Occipital lobe (tissue), 2 donors: ENCODE results near the gene TUNAR. TPM values are rescaled to one million over a fixed set of nuclear protein-coding genes. Genes with fewer than 3 reads are reported as not detected.

Experiments
- DNase-seq: peaks from one replicate; lab custom pipeline; 2025; lab: John Stamatoyannopoulos, UW
- total RNA-seq: library from RNA; depleted of rRNA; stranded (reverse); fragments of >200 nt; gene quantifications from one replicate; pipeline ENCODE4 v1.2.3, GENCODE V29; 2014

The TUNAR gene
- total RNA-seq, 1 donor from 2014 or later: 5.8 TPM

DNA sequence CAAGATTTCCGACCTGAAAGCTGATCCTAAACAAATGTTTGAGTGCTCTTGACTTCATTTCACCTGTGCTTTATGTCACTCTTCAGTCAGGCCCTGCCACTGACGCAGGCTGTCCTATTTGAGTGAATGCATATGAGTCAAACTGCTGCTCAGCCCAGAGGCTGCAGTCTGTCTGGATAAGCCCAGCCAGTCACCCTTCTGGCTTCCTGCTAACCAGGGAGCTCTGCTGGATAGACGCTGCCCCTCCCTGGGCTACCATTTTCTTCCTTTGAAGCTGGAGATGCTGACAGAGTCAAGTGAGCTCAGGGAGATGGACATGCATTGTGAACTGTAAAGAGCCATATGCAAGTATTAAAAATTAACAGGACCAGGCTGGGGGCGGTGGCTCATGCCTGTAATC lies 5.1 kb upstream of the TUNAR start:
- no peak for DNase-seq

DNA sequence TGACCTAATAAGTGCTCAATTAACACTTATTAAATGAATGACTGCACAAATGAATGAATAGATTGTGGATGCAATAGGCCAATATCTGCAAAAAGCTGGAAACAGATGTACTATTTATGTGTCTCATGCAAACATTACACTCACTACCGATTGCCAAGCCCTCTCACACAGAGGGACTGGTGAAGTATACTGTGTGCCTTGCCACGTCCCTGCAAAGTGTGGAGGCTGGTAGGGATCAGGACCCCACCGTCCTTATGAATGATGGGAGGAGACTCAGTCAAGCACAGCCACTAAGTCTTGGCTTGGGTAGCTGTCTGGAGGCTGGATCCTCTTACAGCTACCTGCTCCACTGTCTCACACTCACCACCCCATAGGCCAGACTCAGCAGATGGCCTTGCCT lies 3.9 kb upstream of the TUNAR start:
- no peak for DNase-seq

DNA sequence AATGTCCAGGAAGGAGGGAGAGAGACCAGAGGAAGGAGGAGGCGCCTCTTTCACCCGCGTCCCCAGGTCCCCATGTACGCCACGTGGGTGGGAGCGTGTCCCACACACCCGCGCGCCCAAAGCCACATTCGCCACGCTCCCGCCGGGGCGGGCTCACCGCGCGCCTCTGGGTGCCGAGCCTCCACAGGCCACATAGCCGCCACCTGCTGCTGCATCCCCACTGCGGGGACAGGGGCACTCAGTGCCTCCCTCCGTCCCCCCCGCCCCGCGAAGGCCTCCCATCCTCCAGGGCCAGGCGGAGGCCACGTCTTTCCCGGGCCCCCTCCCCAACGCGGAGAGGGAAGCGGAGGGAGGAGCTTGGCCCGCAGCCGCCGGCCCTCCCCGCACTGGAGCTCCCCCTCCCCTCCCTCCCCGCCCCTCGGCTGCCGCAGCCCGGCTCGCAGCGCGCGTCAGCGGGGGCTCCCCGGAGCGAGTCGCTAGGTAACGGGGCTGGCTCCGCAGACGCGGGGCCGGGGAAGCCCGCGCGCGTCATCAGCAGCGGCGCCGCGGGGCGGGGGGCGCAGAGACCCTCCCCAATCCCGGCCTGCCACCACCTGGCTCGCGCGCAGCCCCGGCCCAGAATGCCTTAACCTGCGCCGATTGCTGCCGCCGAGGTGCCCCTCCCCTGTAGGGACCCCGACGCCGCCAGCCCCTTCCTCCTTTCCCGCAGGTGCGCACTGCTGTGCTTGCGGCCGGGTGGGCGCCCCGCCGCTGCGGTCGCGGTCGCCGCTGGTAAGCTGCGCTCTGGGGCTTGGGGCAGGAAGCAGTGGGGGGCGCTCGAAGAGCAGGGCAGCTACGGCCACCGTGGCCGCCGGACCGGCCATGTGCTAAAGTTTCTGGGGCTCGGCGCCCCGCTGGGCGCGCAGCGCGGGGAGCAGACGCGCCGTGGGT lies 536 bp upstream of the TUNAR start:
- no peak for DNase-seq

DNA sequence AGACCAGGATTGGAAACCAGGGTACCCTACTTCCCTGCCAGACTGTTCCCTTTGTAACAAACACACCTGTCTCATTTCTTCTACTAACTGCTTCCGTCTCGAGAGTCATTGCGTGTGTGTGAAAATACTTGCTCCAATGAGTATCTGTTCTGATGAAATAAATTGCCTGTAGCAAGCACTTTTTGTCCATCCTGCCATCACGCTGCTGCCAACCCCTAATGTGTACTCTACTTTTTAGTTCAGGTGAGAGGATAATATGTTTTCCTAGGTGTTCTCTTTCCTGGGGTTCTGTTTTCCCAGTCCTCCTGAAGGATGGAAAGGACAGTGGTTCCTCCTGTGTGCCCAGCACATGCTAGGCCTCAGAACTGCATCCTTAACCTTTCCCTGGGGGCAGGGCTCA lies 1.0 kb downstream of the TUNAR start:
- DNase-seq: no peak

DNA sequence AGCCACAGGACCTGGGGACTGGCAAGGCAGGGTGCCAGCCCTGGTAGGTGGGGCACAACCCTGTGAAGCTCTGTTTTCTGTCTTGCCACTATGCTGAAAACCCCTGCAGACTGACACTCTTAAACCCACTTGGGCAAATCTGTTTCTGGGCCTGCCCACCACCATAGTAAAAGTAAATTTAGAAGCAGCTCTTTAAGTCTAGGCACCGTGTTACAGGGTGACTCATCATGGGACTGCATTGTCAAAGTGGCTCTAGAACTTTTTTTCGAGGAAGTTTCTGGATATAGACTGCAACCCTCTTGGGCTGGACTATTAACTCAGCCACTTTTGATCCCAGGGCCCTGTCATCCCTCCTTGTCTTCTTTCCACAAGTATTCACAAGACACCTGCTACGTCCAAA lies 7.7 kb downstream of the TUNAR start:
- no peak for DNase-seq

DNA sequence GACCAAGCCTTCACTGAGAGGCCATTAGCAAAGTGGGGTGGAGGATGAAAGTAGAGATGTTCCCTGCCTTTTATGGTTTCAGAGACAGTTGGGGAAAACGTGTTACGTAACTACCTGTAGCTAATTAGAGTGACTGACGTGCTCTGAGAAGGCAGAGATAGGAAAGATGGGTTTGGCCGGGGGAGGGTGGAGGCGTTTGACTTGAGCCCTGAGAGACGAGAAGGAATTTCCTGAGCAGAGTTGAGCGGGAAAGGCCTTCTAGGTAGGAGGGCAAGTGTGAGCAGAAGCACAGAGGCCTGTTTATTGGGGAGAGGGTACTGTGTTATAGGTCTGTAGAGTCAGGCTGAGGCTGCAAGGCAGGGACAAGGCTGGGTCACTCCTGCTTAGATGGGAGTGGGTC lies 8.6 kb downstream of the TUNAR start:
- DNase-seq: no peak

DNA sequence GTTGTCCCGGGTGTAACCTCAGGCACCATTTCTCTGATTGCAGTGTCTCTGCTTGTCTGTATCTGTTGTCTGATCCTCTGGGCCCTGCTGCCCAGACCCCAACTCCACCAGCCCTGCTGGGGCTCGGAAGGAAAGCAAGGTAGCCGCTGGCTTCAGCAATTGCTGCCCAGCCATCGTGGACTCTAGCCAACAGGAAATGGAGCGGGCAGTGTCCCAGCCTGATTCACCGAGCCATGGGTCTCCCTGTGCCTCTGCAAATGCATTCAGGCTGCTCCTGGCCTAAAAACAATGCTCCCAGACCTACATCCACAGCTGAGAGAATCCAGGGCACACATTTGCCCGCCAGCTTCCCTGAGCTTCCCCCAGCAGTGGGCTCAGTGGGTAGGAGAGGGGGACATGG lies 9.2 kb downstream of the TUNAR start:
- DNase-seq: no peak

DNA sequence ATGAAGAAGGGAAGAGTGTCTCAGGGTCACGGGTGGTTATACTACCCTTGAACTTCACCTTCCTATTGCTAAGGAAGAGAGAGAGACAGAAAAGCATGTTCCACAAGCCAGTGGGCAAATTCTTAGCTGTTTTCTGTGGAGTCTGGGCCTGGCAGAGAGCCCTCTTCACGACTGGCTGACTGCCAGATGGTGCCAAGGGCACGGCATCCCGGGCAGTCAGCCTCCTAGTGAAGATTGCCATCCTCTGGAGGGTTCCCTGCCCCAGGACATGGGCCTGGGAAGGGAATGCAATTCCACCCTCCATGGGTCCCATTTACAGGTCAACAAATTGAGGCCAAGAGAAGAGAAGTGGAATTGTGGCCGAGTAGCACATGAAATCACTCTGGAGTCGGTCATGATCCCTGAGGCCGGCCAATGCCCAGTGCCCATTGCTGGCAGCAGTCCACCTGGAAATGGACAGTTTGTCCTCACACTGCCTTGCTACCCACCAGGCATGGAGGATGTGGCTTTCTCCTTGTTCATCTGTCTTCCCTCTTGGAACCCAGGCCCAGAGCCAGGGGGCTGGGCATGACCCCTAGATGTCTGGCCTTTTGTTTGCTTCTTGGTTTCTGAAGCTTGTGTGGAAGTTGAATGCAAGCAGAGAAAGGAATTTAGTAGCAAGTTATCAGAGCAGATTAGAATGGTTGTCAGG lies 9.9 kb downstream of the TUNAR start:
- no peak for DNase-seq

DNA sequence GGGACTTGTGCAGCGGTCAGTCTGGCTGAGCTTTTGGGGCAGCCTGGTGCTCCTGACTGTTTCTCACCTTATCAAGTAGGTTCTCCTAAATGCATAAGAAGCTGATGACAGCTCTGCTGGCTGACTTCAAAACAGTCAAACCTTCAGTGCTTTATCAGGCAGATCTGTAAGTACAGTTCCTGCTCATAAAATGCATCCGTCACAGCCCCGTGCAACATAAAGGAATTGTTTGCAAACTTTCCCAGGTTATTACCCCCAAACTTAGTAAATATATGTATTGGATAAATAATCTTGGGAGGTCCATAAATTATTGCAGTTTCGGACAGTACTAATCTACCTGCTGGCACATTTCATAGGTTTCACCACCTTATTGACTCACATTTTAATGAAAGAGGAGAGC lies 10.7 kb downstream of the TUNAR start:
- DNase-seq: no peak

DNA sequence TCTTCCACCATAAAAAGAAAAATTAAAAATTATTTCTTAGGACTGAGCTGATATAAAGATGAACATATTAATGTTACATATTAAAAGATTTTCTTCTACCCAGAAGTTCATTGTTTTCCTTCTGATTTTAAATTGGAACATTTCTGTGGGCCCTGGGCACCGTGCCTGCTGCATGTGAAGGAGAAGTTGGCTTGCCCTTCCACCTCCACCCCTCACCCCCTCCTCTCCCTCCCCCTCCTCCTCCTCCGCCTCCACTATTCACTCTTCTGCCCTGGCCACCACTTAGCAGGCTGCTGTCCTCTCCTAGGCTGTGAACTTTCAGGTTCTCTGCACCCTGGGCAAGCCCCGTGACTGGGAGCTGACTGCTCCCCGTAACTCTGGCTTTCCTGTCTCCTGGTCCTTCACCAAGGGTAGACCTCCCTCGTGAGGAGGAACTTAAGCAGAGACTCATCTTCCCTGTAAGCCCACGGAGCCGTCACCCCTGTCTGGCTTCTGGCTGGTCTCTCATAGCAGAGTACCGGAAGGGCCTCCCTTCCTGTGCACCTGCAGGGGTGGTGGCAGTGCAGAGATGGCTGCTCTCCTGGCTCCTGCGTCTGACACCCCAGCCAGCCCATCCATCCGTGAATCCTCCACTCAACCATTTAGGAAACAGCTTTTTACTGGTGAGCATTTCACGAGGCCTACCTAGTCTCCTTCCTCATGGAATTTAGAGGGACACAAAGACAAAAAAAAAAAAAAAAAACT lies 12.8 kb downstream of the TUNAR start:
- DNase-seq: no peak

DNA sequence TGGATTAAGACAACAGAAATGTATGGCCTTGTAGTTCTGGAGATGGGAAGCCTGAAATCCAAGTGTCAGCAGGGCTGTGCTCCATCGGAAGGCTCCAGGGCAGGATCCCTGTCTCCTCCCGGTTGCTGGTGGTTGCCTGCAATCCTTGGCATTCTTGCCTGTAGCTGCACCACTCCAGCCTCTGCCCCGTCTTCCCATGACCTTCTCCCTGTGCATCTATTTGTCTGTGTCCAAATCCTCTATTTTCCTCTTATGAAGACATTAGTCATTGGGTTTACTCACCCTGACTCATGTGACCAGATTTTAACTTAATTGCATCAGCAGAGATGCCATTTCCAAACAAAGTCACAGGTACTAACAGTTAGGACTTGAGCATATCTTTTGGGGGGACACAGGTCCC lies 15.1 kb downstream of the TUNAR start:
- no peak for DNase-seq

DNA sequence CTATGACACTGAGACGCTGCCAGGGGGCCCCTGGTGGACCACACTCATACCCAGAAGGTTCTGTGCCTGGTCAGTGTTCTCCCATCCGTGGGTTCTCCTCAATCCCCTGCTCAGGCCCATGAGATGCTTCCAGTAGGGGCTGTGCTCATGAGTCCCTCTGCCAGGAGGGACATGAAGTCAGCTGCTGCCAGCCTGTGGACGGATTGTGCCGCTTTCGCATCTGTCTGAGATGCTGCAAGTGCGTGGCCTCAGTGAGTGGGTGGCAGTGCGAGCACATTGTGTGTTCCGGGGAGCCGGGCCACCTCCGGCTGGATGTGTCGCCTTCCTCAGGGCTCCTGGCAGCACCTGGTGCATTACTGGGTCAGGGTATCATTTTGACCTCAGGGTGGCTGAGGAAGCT lies 15.5 kb downstream of the TUNAR start:
- DNase-seq: no peak

DNA sequence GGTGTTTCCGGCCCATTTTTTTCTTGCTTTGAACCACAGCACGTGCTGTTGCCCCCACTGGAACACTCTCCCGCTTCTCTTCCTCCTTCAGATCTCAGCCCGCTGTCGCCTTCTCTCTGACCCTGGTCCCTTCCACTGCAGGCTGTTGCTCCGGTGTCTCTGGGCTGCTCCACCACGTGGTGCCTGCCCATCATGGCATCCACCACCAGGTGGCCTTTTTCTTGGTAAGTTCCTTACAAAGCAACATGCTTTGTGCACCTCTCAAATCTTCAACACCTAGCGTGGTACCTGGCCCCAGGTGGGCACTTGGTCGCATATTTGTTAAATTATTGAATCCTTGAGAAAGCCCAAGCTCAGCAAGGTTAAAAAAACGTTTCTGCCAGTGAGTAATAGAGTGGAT lies 19.1 kb downstream of the TUNAR start:
- DNase-seq: no peak

DNA sequence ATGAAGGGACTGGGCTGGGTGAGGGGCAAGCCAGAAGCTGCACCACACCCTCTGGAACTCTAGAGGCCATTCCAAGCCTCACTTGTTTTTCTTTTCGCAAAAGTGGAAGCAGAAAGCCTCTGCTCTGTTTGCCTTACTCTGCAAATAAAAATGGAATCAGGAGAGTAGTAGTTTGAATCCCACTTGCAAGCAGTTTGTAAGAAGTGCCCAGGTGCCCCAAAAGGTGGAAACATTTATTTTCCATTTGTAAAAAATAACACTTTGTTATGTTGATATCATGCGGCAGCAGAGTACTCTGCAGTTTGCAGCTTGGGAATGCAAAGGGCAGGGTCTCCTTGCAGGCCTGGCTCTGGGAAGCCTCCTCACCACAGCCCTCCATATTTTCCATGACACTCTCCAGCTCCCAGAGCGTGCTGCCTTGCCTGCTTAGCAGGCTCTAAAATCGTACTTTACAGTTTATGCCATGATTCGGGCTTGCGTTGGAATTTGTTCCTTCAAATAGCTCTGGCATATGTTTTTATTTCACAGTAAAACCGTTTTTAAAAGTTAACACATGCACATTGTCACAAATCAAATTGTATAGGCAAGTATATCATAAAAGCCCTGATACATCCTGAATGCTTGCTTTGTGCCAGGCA lies 20.0 kb downstream of the TUNAR start:
- DNase-seq: no peak

DNA sequence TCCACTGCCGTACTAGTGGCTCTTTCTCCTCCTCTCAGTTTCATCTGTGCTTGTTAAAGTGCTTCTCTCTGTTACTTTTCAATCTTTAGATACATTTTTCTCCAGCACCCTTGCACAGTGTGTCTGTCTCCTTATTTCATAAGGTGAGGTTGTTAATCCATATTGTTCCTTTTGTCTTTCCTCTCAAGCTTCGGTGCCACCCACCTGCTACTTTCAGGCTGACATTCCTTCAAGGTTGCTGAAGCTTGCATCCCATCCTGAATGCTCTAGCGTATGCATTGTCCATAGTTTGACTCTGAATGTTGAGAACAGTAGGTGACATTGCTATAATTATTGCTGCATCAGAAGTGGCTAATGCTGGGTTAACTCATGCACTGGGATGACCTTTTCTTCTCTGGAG lies 20.6 kb downstream of the TUNAR start:
- no peak for DNase-seq

DNA sequence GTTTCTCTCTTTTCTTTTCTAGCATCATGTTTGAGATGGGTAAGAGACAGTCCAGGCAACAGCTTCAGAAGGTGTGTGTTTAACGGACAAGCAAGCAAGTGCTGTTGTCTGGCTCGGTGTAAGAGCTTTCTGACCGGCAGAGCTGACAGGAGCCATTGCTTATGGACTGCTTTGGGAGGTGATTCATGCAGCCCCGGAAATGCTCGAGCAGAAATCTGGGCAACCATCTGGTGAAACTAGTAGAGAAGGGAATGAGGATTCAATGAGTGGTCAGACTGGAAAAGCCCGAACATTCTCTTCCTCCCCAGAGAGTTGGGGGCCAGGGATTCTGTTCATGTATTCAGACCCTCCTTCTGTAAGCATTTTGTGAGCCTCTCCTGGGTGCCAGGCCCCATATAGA lies 24.4 kb downstream of the TUNAR start:
- no peak for DNase-seq

DNA sequence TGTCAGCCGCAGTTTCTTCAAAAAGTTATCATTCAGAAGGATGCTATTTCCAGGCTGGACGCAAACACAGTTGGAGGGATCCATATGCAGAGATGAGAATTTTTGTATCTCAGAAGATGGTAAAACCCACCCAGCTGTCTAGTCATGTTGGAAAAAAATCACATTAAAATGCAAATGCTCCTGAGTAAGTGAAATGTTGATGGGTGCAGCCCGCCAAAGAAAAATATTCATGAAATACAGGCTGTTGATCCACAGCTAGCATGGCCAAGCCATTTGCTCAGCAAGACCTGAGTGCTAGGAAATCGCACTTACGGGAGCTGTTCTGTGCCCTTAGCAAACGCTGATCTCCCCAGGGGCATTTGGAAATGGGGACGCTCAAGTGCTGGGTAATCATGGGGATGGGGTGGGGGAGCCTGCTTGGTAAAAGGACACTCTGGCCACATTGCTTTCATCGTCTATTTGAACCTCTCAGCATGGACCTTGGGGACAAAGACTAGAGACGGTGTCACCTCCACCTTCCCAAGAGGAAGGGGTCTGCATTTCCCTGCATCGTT lies 25.7 kb downstream of the TUNAR start:
- no peak for DNase-seq

DNA sequence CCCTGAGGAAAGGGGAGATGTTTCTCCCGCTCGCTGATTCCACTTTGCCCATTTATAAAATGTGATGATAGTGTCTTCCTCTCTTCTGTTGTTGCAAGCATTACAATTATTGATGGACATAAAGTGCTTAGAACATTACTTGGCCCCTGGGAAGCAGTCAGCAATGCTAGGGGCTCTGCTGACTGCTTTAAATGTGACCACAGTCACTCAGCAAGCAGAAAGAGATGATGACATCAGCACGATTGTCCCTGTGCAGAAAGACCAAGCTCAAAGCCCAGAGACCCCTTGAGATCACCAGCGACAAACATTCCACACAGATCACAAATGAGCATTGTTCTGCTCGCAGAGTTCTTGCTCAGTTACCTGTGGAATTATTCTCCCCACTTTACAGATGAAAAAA lies 26.5 kb downstream of the TUNAR start:
- no peak for DNase-seq

DNA sequence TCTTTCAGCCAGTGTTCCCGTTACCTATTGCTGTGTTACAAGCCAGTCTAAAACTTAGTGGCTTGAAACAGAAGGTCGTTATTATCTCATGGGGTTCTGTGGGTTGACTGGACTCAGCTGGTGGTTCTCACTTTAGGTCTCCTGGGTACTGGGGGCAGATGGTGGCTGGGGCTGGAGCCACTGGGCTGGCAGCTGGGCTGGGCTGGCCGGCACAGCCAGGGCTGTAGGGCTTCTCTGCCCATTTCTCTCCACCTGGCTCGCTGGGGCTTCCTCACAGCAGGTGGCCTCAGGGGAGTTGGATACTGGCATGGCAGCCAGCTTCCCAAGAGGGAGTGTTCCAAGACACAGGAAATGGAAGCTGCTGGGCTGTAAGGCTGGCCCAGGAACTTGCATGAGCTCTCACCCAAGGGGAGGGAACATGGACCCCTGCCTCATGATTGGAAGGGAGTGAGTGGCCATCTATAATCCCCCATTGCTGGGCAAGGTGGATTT lies 27.0 kb downstream of the TUNAR start:
- DNase-seq: no peak

DNA sequence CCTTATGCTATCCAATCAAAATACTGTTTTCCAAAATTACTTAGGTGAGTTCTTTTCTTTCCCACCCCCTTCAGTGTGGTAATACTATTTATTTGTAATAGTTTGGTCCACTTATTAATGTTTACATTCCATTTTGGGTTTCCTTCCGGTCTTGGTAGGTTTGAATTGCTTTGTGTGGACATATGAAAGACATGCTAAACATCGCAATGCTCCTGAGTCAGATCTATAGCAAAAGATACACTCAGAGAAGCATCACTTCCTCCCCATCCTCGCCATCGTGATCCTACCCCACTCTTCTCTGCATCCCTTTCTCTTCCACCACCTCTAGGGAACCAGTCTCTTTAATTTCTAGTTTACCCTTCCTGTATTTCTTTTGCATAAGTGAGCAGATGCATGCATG lies 30.0 kb downstream of the TUNAR start:
- DNase-seq: no peak

DNA sequence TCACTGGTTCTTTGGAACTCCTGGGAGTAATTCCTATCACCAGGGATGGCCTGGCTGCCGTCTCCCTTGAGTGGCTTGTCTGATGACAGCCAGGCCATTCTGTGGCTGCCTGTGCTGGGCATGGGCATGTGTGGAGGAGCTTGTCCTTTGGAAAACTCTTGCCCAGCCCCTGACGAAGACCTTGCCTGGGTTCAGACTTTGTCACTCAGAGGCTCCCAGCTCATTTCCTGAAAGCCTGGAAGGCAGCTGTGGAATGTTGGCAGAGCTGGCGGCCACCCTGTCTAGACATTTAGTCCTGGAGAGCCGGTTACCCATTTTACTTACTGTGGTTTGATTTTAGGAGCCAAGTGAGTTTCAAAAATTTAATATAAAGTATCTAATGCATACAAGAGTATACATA lies 34.0 kb downstream of the TUNAR start:
- no peak for DNase-seq
